NCI-H1105 (cell line): ENCODE results near the gene SLC6A6.

ENCODE experiments used
- DNase-seq: peaks from one replicate; lab custom pipeline; 2025; lab: John Stamatoyannopoulos, UW

The SLC6A6 gene

DNA sequence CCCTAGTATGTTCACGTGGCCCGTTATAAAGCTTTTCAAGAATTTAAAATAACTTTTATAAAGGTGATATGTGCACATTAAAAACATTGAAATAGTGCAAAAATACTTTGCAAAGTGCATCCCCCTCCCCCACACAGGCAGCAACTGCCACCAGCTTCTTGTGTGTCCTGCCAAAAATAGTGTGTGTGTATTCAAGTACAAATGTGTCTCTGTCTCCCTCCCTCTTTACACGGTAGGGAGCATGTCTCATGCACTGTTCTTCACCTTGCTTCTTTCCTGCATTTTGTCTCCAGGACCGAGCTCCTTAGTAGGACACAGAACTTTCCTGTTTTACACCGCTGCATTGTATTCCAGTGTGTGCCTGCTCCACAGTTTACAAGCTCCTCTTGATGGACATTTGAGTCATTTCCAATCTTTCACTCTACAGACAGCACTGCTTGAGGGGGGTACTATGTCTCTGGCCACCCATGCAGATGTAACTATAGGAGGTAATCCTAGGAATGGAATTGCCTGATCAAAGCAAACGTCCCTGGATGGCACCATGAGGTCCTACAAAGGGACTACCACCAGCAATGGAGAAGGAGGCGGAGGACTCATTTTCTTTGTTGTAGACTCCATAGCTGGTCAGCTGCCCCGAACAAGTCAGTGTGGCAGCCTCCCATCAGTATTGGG is 52.4 kb downstream of the SLC6A6 start:
- no peak for DNase-seq

DNA sequence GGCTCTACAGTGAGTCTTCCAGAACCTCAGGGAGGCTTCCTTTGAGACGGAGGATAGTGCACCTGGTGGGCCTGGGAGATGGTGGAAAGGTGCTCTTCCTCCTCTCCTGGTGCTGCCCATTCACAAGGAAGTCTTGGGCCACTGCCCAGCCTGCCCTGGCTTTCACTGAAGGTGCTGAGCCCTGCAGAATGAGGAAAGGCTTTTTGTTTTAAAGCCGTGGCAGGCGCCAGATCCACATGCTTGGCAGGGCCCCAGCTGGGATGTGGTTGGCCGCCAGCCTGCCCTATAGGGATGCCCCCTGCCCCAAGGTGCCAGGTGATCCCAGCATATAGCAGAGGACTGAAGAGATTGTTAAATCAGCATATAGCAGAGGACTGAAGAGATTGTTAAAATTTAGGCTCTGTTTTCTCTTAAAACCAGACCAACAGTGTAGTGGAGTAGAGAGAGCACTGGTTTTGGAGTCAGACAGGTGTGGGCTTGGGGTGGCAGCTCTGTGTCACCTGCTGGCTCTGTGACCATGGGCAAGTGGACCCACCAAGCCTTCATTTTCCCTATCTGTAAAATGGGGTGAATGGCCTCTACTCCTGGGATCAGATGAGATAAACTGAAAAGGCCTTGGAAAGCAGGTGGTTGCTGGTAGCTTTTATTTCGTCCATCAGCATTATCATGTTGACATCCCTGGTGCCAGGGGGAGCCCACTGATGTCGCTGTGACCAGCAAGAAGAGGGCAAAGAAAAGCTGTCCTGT is 53.3 kb downstream of the SLC6A6 start:
- no peak for DNase-seq

DNA sequence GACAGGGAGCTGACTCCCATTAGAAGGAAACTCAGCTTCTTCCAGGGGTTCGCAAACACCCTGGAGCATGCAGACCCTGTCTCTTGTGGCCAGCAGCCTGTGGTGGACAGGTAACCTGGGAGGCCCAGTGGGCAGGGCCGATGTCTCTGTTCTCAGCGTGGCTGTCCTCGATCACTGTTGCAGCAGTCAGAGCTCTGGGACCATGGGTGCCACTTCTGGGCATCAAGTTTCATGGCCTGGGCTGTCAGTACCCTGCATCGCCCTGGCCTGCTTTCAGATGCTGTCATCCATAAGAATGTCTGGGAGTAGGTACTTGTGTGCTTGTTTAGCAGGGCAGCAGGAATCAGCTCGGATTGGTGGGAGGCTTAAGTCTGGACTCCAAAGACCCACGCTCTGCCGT is 54.4 kb downstream of the SLC6A6 start:
- DNase-seq = no peak

- no peak for DNase-seq
Measured at GRCh38 chr3:14457481-14457880, 55.1 kb downstream of the SLC6A6 start.

DNA sequence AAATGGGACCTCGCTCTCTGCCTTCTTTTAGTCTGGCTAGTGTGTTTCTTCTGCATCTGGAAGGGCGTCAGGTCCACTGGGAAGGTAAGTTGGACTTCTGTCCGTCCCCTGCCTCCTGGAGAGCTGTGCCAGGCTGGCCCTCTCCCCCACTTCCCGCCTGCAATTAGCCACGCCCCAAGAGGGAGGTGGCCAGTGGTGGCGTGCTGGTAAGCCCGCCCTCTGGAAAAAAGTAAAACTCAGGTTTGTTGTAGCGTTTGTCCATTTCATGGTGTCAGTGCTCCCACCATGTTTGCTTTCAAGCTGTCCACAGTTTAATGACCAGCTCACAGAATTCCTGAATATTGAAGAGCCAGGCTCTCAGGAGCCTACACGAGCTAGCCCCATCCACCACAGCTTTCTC is 55.6 kb downstream of the SLC6A6 start:
- DNase-seq = no peak

DNA sequence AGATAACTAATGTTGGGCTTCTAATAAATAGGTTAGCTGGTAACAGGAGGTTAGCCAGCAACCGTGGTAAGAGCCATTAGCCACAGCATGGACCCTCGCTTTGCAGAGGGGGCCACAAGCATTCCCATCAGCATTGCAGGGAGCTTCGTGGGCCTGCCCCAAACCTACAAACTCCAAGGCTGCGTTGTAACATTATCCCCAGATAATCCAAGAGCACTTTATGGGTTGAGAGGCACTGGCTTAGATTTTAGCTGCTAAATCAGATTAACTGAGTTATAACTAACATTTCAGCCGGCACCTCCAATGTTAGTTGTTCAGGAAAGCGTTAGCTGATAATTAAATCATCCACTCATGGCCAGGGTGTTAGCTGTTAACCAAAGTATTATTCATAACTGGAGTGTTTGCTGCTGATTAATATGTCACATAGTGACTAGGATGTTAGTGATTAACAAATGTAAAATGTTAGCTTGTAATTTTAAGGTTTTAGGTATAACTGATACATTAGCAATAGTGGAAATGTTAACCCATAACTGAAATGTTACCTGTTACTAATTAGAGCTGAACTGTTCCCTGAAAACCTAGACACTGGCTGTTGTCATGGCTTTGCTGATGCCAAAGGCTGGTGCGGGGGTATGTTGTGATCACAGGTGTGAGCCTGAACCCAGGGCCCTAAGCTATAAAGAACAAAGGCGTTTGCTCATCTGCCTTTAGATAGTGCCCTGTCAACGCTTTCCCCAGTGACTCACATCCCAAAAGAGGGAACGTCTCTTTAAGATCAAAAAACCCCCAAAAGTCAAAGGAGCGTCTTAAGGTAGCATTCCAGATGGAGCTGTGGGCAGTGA is 56.2 kb downstream of the SLC6A6 start:
- DNase-seq = no peak

GRCh38 chr3:14459384-14459783 is 57.0 kb downstream of the SLC6A6 start:
- no peak for DNase-seq

DNA sequence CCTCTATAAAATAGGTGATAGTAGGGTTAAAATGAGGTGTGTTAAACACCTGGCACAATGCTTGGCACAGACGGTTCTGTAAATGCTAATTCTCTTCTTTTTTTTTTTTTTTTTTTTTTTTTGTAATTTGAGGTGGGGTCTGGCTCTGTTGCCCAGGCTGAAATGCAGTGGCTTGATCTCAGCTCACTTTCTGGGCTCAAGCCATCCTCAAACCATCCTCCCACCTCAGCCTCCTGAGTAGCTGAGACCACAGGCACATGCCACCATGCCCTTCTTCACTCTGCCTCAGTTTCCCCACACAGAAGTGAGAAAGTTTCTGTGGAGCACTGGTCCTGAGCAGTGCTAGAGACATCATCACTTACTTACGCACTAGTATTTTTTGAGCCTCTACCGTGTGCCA is 57.4 kb downstream of the SLC6A6 start:
- DNase-seq = no peak

DNA sequence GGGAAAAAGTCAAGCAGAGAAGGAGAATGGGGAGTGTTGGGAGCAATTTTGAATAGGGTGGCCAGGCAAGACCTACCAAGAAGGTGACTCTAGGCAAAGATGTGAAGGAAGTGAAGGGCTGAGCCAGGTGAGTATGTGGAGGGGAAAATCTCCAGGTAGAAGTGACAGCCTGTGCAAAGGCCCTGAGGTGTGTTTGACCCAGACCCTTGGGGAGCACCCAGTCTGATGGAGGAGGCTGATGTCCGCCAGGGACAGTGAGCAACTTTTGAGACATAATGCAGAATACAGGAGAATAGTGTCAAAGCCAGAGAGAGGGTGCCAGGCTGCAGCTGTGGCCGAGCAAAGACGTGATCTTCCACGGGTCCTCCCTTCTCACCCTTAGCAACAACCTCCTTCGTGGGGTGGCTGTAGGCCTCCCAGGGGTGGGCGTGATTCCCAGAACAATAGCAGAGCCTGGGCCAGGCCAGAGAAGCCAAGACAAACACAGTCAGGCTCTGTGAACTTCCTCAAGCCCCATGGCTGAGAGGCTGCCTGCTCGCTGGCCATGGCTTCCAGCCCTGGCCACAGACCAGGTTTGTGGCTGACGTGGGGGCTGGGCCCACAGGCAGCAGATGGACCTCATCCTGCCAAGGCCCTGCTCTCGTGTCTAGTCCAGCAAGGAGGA is 58.1 kb downstream of the SLC6A6 start:
- DNase-seq = no peak

DNA sequence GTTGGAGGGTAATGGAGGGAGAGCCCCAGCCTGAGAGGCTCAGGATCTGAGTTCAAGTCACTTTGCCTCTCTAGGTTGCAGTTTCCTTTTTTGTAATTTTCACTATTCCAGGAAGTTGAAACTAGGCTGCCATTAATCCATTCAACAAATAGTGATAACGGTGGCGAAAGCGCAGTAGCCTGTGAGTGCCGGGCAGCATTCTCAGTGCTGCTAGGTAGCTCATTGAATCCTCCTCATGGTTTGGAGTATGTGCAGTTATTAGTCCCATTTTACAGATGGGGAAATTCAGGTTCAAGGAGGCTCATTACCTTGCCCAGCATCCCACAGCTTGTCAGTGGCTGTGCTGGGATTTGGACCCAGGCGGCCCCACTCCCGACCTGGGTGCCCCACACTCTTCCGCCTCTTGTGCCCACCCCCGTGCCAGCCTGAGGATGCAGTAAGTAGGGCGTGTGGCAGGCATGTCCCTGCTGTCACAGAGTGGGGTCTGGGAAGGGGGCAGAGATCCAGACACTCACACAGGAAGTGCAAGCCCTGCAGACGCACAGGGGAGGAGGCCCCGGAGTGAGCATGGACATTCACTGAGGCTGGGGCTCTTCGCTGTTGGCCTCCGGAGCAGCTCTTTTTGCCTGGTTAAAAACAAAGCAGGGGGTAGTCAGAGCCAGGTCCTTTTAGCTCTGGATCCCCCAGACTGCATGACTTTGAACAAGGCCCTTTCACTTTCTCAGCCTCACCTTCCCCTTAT is 58.8 kb downstream of the SLC6A6 start:
- DNase-seq = no peak

DNA sequence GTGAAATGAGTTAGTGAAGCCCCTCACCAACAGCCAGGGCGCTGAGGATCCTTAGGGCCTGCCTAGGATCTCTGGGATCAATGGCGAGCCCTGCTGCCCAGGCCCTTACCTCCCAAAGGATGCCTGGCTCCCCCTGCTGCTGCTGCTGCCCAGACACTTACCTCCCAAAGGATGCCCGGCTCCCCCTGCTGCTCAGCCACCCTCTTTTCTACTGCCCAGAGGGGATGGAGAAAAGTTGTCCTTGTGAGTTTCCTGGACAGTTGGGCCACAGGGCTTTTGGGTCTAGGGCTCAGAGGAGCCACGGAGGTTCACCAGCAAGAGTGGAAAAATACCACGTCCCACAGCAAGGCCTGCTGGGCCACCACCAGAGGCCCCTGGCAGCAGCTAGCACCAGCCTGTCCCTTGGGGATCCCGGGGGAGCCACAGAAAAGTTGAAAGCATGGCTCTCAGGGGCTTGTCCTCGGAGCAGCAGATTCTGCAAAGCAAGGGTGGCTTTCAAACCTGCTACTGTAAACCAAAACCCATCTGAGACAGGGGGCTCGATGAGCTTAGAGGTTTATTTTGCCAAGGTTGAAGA is 59.4 kb downstream of the SLC6A6 start:
- DNase-seq = peak; percentile 13

- no peak for DNase-seq
Measured at GRCh38 chr3:14462738-14463137, 60.3 kb downstream of the SLC6A6 start.

GRCh38 chr3:14463330-14464140 is 61.1 kb downstream of the SLC6A6 start:
- no peak for DNase-seq

GRCh38 chr3:14464141-14464465 is 61.7 kb downstream of the SLC6A6 start:
- no peak for DNase-seq

GRCh38 chr3:14464521-14464920 is 62.1 kb downstream of the SLC6A6 start:
- no peak for DNase-seq

- DNase-seq = no peak
Measured at GRCh38 chr3:14465425-14465824, 63.0 kb downstream of the SLC6A6 start.

DNA sequence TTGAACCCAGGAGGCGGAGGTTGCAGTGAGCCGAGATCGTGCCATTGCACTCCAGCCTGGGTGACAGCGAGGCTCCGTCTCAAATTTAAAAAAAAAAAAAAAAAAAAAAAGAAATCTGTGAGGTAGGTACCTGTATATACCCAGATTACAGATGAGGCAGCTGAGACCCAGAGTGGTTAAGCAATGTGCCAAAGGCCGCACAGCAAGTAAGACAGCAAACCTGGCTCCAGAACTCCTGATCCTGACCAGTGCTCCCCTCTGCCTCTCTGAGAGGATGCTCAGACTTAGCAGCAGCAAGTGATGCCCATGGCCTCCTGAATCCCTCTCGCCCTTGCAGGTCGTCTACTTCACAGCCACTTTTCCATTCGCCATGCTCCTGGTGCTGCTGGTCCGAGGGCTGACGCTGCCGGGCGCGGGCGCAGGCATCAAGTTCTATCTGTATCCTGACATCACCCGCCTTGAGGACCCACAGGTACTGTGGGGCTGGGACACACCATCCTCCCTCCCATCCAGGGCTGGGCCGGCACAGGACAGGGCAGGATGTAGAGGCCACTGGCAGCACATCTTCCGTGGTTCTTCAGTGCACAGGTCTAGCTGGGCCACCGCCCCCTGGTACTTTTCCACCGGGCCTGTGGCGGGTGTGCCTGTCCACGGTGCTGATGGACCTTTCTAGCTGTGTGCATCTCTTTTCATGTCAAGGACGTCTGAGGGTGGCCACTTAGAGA is 63.9 kb downstream of the SLC6A6 start:
- no peak for DNase-seq

DNA sequence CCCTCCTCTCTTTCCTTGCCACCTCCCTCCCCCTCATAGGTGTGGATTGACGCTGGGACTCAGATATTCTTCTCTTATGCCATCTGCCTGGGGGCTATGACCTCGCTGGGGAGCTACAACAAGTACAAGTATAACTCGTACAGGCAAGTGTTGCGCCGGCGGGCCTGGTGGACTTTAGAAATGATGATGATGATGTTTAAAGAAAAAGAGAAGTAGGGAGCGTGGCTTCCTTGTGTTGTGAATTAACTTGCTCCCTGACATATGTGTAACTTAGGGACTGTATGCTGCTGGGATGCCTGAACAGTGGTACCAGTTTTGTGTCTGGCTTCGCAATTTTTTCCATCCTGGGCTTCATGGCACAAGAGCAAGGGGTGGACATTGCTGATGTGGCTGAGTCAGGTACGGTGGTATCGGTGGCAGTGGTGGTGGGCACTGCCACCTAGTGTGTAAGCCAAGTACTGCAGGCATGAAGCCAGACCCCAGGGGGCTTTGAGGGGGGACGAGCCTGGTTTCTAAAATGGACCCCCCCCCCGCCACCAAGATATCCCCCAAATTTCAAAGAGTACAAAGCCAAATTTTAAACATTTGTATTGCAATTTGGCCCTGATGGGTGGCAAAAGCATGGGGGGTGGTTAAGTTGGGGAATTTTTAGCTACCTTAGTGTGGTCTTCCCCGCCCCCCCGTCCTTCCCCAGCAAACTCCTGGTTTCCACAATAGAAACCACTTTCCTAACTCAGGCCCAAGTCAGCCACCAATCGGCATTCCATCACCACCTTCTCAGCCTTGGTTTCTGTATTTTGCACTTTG is 65.6 kb downstream of the SLC6A6 start:
- DNase-seq = no peak

DNA sequence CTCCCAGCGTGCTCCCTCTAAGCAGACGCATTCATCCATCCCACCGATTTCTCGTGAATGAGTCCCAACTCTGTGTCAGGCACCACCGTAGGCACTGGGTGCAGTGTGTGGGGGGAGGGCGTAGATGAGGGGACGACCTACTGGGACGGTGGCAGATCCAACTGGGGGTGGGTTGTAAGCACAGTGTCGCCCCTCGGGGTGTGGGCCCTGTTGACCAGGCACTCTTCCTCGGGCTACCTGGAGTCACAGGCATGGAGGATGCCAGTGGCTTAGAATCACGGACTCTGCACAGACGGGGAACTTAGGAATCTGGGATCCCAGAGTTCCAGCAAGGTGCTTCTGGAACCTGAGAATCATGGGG is 66.2 kb downstream of the SLC6A6 start:
- no peak for DNase-seq
